ENCODE results near the gene LIN28B.

DNA sequence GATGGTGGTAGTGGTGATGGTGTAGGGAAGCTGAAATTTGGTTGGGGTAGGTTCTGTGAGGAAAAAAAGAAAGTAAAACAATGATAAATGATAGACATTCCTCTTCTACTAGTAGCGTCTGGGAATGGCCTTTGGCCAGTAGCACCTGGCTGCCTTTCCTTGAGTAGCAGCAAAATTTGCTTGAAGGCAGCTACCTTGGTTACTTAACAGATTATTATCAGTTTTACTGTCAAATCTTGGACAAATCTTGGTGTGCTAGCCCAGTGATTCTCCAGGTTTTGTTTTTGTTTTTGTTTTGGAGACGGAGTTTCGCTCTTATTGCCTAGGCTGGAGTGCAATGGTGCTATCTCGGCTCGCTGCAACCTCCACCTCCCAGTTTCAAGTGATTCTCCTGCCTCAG lies 26.4 kb downstream of the LIN28B start:
- TF ChIP-seq, protein P1, sequence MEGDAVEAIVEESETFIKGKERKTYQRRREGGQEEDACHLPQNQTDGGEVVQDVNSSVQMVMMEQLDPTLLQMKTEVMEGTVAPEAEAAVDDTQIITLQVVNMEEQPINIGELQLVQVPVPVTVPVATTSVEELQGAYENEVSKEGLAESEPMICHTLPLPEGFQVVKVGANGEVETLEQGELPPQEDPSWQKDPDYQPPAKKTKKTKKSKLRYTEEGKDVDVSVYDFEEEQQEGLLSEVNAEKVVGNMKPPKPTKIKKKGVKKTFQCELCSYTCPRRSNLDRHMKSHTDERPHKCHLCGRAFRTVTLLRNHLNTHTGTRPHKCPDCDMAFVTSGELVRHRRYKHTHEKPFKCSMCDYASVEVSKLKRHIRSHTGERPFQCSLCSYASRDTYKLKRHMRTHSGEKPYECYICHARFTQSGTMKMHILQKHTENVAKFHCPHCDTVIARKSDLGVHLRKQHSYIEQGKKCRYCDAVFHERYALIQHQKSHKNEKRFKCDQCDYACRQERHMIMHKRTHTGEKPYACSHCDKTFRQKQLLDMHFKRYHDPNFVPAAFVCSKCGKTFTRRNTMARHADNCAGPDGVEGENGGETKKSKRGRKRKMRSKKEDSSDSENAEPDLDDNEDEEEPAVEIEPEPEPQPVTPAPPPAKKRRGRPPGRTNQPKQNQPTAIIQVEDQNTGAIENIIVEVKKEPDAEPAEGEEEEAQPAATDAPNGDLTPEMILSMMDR (IDR thresholded peaks at IDR 0.05), result no peak
- TF ChIP-seq POLR2A (IDR thresholded peaks at IDR 0.05), result no peak
